Pancreas (tissue), 10 donors: ENCODE results near the gene DYNLT2. TPM values are rescaled to one million over a fixed set of nuclear protein-coding genes. Genes with fewer than 3 reads are reported as not detected.

Experiments used
- ATAC-seq, 4 donors: fragments of 200-7000 bp; cut with Tn5 transposase; one replicate each; pipeline versions ENCODE4 v1.8.0 to v1.9.1; 2020; ENCODE audit warnings: mild to moderate bottlenecking in 4 of 4, moderate library complexity in 4 of 4
- DNase-seq, 6 donors: peaks; one replicate each; pipeline ENCODE4 v3.0.0-alpha.2; 2020
- FAIRE-seq: peaks from 2 replicates; lab custom pipeline; 2012; peaks lifted over from hg19 to GRCh38; lab: Jason Lieb, UNC
- H3K27ac ChIP-seq, 4 donors: fragments of 200-600 bp; sonication (generic); 1 replicate in 3 of 4; 2 replicates in 1 of 4; pipeline versions ENCODE4 v1.5.0 to v1.8.0; 2020
- H3K27me3 ChIP-seq, 4 donors: fragments of 200-600 bp; one replicate each; pipeline ENCODE4 v1.8.0; 2021
- H3K36me3 ChIP-seq, 3 donors: fragments of 200-600 bp; sonication (generic) in 1 of 3; one replicate each; pipeline versions ENCODE4 v1.5.0 to v1.8.0; 2020 to 2021
- H3K4me1 ChIP-seq, 3 donors: fragments of 200-600 bp; one replicate each; pipeline ENCODE4 v1.8.0; 2021
- H3K4me3 ChIP-seq, 4 donors: fragments of 200-600 bp; sonication (generic) in 2 of 4; one replicate each; pipeline versions ENCODE4 v1.5.0 to v1.8.0; 2020 to 2021
- H3K9me3 ChIP-seq, 4 donors: fragments of 200-600 bp; one replicate each; pipeline ENCODE4 v1.8.0; 2021
- WGBS, 2 donors: extraction: QIAGEN DNeasy Blood & Tissue Kit; methylation state at CpG; one replicate each; pipeline ENCODE4 v1.1.7; 2013; 5-methylcytosine and 5-hydroxymethylcytosine counted together
- intact Hi-C, 3 donors: fragments of 100-400 bp; cut with DNase I; formaldehyde crosslinking; loops; one replicate each; pipeline versions ENCODE4 v1.11.1 to v1.14.2; 2022
- polyA plus RNA-seq, 2 donors: library from polyadenylated mRNA; stranded (reverse); fragments of 200-250 nt; gene quantifications; one replicate each; pipeline ENCODE4 v1.2.3, GENCODE V29; 2013
- total RNA-seq, 6 donors: library from RNA; stranded (reverse); fragmentation: NEBNext Ultra II Directional in 4 of 6; extraction: Animal tissue kit (Norgen Biotek cat#: 25700) in 4 of 6; gene quantifications; one replicate each; pipeline versions ENCODE4 v1.2.1 to v1.2.4, GENCODE V29; 2021 to 2023
- TF ChIP-seq, protein P1 (sequence below), 4 donors: fragments of 200-600 bp; sonication (generic) in 3 of 4; IDR thresholded peaks; one replicate each; pipeline versions ENCODE4 v1.5.0 to v1.8.0; 2021; ENCODE audit warnings: antibody characterized with exemption in 4 of 4
- donor health status: healthy with polysubstance abuse.
- donor health status: DM: no; HTN: no; CAD: no; lungs with moderate emphysema.
- donor health status: DM: no; HTN: no; CAD: no.
- donor health status: control.
- donor health status: control.
- donor health status: Bipolar disorder and iron deficiency.
- donor health status: DM: yes; HTN: yes; CAD: no.
- donor health status: DM: no; HTN: no; CAD: no.
- donor health status: DM: no; HTN: no; CAD: no.
- donor health status: DM: yes; HTN: yes; CAD: no.

Gene DYNLT2, protein sequence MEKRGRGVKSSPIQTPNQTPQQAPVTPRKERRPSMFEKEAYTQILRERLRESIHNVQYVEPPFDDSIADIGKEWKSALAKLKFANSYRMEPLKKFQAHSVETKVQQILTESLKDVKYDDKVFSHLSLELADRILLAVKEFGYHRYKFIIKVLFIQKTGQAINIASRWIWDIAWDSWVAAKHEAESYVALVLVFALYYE
- total RNA-seq (1 to 10 TPM in 2 of 6 donors, under 1 TPM in 4; 0.20 to 1.2 (median 0.89) TPM), polyA plus RNA-seq (1 to 10 TPM; 1.4 to 2.9 TPM)

DNA sequence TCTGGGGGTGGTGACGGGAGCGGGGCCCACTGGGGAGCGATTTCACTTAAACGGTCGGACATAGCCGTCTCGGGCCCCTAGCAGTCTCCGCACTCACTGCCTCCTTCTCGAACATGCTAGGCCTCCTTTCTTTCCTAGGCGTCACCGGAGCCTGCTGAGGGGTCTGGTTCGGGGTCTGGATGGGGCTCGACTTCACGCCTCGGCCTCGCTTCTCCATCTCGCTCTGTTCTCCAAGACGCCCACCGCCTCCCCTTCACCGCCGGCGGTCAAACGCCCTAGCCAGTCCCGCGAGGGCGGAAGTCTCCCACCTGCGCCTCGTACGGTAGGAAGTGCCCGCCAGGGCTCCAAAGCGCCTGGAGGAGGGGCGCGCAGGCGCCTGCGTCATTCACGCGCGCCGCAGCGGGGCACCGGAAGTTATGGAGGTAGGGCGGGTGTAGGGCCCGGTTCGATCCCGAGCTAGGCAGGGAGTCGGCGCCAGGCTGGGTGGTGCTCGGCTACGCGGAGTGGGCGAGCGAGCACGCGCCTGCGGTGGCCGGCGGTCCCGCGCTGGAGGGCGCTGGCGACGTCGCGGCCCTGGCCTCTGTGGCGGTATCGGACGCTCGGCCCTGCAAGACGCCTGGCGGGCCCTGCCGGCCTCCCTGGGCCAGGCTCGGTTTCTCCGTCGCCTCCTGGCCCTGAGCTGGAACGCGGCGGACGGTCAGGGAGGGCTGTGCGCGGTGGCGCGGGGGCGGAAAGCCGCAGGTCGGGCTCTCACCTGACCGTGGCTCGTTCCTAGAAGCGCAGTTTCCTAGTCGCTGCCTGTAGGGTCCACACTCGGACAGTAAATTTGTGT, at the start of gene DYNLT2, which contains the start of gene ERMARD:
Gene DYNLT2 (minus strand): TSS at position 331 of the 832 bp plus-strand sequence. CDS start 114 bp downstream, at position 217.
Gene ERMARD (plus strand): TSS at position 381 of the 832 bp plus-strand sequence. CDS start 36 bp downstream, at position 417.
- FAIRE-seq (no peak), DNase-seq (peak; percentile 92 to 98 (median 95)), ATAC-seq (peak; percentile 98 to 100 (median 99))
- TF ChIP-seq, protein P1, sequence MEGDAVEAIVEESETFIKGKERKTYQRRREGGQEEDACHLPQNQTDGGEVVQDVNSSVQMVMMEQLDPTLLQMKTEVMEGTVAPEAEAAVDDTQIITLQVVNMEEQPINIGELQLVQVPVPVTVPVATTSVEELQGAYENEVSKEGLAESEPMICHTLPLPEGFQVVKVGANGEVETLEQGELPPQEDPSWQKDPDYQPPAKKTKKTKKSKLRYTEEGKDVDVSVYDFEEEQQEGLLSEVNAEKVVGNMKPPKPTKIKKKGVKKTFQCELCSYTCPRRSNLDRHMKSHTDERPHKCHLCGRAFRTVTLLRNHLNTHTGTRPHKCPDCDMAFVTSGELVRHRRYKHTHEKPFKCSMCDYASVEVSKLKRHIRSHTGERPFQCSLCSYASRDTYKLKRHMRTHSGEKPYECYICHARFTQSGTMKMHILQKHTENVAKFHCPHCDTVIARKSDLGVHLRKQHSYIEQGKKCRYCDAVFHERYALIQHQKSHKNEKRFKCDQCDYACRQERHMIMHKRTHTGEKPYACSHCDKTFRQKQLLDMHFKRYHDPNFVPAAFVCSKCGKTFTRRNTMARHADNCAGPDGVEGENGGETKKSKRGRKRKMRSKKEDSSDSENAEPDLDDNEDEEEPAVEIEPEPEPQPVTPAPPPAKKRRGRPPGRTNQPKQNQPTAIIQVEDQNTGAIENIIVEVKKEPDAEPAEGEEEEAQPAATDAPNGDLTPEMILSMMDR (IDR thresholded peaks at IDR 0.05) = peak in 3 of 4 donors; percentile 13 to 24 (median 21)
- Histone ChIP-seq H3K36me3 (no peaks in the 10 kb centered on the region), H3K27ac (peak within 1 kb of the TSS; percentile 86 to 97 (median 94)), H3K4me3 (peak within 1 kb of the TSS; percentile 21 to 93 (median 80)), H3K4me1 (peaks cover 0 to 15% (median 14%) of the 10 kb centered on the region in 3 donors), H3K27me3 (no peaks in the 10 kb centered on the region), H3K9me3 (no peaks in the 10 kb centered on the region)
- intact Hi-C loops = no loop called here
- WGBS, 2 donors = 0 to 1% methylated on average over 77 to 90 of the region's 90 CpGs

DNA sequence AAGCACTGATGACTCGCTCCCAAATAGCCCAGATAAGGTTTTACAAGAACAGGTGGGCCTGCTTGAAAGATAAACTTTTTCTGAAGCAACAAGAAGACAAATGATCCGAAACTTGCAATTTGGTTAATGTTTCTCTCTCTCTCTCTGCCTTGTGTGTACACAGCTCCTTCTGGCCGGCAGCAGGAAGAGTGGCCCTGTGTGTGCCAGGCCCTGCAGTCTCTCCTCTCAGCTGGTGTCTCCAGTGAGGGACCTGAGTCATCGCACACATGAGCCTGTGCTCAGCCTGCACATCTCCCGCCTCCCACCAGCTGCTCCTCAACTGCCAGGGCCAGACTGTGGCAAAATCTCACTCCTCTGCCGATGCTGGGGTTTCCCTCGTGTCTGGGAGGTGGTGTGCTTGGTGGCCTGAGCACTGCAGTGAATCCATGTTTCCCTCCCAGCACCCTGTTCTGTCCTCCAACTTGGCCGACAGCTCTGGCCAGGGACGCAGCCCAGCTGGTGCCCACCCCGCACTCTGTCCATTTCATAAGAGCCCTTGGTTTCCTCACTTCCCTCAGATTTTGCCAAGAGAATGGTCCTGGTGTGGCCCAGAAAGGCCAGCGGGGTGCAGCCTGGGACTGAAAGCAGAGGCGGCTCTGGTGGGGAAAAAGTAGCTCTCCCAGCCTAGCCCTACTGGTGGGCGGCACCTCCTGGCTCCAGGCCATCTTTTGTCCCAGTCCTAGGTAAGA, 49.5 kb upstream of the DYNLT2 start:
- H3K27ac ChIP-seq = peak overlapping the region; percentile 46 to 80 (median 70)
- H3K9me3 ChIP-seq = no peaks in the 10 kb centered on the region
- FAIRE-seq = no peak
- no peaks in the 10 kb centered on the region for H3K27me3 ChIP-seq
- H3K36me3 ChIP-seq = no peaks in the 10 kb centered on the region
- ATAC-seq = peak; percentile 90 to 96 (median 95)
- peaks cover 0 to 16% (median 7%) of the 10 kb centered on the region in 3 donors for H3K4me1 ChIP-seq
- intact Hi-C loops = no loop called here
- H3K4me3 ChIP-seq = no peak overlapping the region
- peak in 4 of 6 donors; percentile 40 to 65 (median 54) for DNase-seq
- TF ChIP-seq, protein P1 (IDR thresholded peaks at IDR 0.05) = no peak
- WGBS, 2 donors = 46 to 51% methylated on average over 13 of the region's 13 CpGs

DNA sequence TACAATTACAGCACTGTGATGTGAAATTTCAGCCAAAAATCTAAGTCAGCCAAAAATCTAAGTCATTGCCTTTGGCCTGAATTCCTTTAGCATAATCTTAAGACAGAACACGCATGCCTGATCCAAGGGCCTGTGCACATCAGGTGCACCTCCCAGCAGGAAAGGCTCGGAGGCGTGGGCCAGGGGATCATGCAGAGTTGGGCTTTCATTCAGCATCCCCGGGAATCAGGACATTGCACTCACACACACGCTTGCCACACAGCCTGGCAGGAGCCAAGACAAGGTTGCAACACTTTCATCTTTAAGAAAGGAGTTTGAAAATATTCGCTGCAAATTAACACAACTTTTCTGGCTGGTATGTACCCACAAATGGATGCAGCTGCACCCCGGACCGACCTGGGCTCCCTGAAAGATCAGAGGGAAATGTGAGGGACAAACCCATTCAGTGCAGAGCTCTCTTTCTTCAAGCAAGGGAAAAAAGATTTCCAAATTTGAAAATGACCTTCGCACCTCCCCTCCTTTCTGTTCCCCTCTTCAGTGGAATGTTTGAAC, 48.8 kb upstream of the DYNLT2 start:
- ATAC-seq (peak in 3 of 4 donors; percentile 32 to 38 (median 37)), DNase-seq (peak in 1 of 6 donors; percentile 29), FAIRE-seq (no peak)
- H3K27ac ChIP-seq = peak overlapping the region in 3 of 4 donors; percentile 62 to 80 (median 77)
- peaks cover 0 to 16% (median 7%) of the 10 kb centered on the region in 3 donors for H3K4me1 ChIP-seq
- TF ChIP-seq, protein P1 (IDR thresholded peaks at IDR 0.05) = no peak
- 45% methylated on average over 9 of the region's 9 CpGs for WGBS, 2 donors
- H3K36me3 ChIP-seq = no peaks in the 10 kb centered on the region
- no peak overlapping the region for H3K4me3 ChIP-seq
- H3K27me3 ChIP-seq = no peaks in the 10 kb centered on the region
- no peaks in the 10 kb centered on the region for H3K9me3 ChIP-seq
- intact Hi-C loops = no loop called here

DNA sequence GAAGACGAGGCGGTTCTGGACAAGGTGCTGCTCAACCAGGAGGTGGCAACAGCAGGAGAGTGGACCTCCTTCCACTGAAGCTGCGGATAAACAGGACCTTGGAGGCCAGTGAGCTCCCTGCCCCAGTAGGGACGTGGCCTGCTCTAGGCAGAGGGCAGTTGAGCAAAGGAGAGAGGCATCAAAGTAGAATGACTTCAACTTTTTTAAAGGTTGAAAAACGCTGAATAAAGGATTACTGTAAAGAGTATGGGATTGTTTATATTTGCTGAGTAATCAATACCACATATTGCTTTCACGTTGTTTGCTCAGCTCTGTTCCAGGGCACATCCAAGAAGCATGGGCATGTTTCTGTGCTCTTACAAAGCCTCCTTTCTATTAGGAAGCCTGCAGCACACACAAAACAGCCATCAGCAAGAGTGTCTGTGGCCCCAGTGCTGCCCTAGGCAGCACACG, 48.1 kb upstream of the DYNLT2 start:
- no peaks in the 10 kb centered on the region for H3K9me3 ChIP-seq
- H3K27ac ChIP-seq = peak overlapping the region in 3 of 4 donors; percentile 4 to 80 (median 13)
- intact Hi-C loops = loop anchor here in 2 of 3 donors (10.0 kb wide), 1 partner anchor 725 kb away; no protein-coding TSS in a partner anchor
- H3K4me3 ChIP-seq = no peak overlapping the region
- TF ChIP-seq, protein P1 (IDR thresholded peaks at IDR 0.05) = no peak
- 56 to 61% methylated on average over 7 of the region's 7 CpGs for WGBS, 2 donors
- ATAC-seq (peak in 1 of 4 donors; percentile 18), FAIRE-seq (no peak), DNase-seq (peak in 1 of 6 donors; percentile 8)
- no peaks in the 10 kb centered on the region for H3K27me3 ChIP-seq
- H3K4me1 ChIP-seq = peaks cover 0 to 16% (median 7%) of the 10 kb centered on the region in 3 donors
- H3K36me3 ChIP-seq = no peaks in the 10 kb centered on the region
